SH-SY5Y (cell line): Measurements from ENCODE around the gene C14orf93.

Experiments
- GATA2 ChIP-seq: IDR thresholded peaks from 2 replicates; pipeline ENCODE4 v1.6.1; 2011; ENCODE audit warnings: mild to moderate bottlenecking, low read depth, low read length
- GATA3 ChIP-seq: IDR thresholded peaks from 2 replicates; pipeline ENCODE4 v1.6.1; 2011; ENCODE audit warnings: low read depth, mild to moderate bottlenecking, low read length, moderate library complexity

GRCh38 chr14:22986508-22987054 is 23.4 kb downstream of the C14orf93 start:
- TF ChIP-seq GATA2 (no peak), GATA3 (no peak)
